ENCODE results near the gene GPRC5C.

DNA sequence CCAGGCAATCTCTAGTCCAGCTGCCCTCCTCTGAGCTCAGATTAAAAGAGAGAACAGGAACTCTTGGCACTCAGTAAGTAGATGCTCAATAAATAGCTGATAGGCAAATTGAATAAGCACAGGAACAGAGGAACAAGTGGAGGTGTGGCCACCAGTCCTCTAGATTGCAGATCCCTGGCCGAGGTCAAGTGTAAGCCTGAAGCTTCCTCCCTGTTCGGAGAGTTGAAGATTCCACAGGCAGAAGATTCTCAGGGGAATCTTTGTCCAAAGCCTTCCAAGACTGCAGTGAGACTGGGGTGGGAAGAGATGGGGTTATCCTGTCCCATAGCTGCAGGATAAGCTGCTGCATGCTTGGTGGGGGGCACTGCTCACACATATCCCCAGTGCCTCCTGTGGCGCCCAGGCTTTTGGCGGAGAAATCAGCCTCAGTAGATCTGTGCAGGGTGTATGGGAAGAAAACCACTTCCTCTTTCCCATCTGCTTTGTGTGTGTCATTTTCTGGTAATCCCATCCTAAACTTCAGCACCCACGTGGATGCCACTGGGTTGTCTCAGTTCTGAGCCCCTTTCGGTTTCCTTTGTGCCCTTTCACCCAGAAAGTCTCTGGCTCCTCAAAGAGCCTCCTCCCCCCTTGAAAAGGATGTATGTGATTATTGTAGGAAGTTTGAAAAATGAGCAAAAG is 46.7 kb downstream of the GPRC5C start:
- TF ChIP-seq, protein P1, sequence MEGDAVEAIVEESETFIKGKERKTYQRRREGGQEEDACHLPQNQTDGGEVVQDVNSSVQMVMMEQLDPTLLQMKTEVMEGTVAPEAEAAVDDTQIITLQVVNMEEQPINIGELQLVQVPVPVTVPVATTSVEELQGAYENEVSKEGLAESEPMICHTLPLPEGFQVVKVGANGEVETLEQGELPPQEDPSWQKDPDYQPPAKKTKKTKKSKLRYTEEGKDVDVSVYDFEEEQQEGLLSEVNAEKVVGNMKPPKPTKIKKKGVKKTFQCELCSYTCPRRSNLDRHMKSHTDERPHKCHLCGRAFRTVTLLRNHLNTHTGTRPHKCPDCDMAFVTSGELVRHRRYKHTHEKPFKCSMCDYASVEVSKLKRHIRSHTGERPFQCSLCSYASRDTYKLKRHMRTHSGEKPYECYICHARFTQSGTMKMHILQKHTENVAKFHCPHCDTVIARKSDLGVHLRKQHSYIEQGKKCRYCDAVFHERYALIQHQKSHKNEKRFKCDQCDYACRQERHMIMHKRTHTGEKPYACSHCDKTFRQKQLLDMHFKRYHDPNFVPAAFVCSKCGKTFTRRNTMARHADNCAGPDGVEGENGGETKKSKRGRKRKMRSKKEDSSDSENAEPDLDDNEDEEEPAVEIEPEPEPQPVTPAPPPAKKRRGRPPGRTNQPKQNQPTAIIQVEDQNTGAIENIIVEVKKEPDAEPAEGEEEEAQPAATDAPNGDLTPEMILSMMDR (IDR thresholded peaks at IDR 0.05; ENCODE audit: low read depth, low read length, missing input control) = no peak
- TF ChIP-seq FOXA1 (IDR thresholded peaks at IDR 0.05) (no peak), EGR1 (IDR thresholded peaks at IDR 0.05; ENCODE audit: low read depth in 2 of 2) (no peak), TAF1 (conservative IDR thresholded peaks at IDR 0.05) (no peak), RAD21 (IDR thresholded peaks at IDR 0.05) (no peak), YY1 (IDR thresholded peaks at IDR 0.05) (no peak)
- TF ChIP-seq, protein P2, sequence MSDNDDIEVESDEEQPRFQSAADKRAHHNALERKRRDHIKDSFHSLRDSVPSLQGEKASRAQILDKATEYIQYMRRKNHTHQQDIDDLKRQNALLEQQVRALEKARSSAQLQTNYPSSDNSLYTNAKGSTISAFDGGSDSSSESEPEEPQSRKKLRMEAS (IDR thresholded peaks at IDR 0.05) = peak; percentile 36

All from liver (tissue), 3 donors.